DND-41 (cell line): ENCODE data around the gene DNAH1.

ENCODE experiments used
- EZH2 ChIP-seq: IDR thresholded peaks from 3 replicates; pipeline ENCODE4 v1.6.1; 2012; ENCODE audit warnings: borderline replicate concordance, low read depth, mild to moderate bottlenecking, moderate library complexity, low read length, inconsistent platforms; ENCODE audit not compliant: severe bottlenecking
- TF ChIP-seq, protein P1 (sequence below): IDR thresholded peaks from 2 replicates; pipeline ENCODE4 v1.5.1; 2012; ENCODE audit warnings: borderline replicate concordance, low read length, moderate library complexity, mild to moderate bottlenecking; ENCODE audit not compliant: poor library complexity, severe bottlenecking; ENCODE audit errors: extremely low read depth

DNA sequence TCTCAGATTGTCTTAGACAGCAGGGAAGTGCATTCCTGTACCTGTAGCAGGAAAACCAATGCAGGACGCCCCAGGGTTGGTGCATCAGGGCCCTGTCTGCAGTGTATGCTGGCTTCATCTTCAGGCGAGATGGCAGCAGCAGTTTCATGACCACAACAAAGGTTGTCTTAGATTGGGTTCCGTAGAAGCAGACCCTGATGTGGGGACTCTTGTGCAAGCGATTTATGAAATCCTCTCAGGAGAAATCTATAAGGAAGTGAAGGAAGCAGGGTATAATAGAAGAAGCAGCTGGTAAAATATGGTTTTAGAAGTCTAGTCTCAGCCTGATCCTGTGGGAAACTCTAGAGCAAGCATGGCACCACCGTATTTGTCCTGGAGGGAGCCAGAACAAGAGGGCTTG lies 25.0 kb downstream of the DNAH1 start:
- TF ChIP-seq, protein P1, sequence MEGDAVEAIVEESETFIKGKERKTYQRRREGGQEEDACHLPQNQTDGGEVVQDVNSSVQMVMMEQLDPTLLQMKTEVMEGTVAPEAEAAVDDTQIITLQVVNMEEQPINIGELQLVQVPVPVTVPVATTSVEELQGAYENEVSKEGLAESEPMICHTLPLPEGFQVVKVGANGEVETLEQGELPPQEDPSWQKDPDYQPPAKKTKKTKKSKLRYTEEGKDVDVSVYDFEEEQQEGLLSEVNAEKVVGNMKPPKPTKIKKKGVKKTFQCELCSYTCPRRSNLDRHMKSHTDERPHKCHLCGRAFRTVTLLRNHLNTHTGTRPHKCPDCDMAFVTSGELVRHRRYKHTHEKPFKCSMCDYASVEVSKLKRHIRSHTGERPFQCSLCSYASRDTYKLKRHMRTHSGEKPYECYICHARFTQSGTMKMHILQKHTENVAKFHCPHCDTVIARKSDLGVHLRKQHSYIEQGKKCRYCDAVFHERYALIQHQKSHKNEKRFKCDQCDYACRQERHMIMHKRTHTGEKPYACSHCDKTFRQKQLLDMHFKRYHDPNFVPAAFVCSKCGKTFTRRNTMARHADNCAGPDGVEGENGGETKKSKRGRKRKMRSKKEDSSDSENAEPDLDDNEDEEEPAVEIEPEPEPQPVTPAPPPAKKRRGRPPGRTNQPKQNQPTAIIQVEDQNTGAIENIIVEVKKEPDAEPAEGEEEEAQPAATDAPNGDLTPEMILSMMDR = no peak
- no peak for TF ChIP-seq EZH2
